HS-5 (cell line): ENCODE results near the gene PSMD12.
A peak's percentile ranks its signal among the peaks of the same experiment; 100 is the strongest.
"Not testable (repeated sequence)": the region's sequence is repeated elsewhere in the genome, so short reads cannot be mapped to it uniquely, and the experiment has no call there.

Experiments used
- DNase-seq: peaks from one replicate; pipeline ENCODE4 v3.0.0-alpha.2; 2012; ENCODE audit warnings: low read depth

Gene PSMD12

DNA sequence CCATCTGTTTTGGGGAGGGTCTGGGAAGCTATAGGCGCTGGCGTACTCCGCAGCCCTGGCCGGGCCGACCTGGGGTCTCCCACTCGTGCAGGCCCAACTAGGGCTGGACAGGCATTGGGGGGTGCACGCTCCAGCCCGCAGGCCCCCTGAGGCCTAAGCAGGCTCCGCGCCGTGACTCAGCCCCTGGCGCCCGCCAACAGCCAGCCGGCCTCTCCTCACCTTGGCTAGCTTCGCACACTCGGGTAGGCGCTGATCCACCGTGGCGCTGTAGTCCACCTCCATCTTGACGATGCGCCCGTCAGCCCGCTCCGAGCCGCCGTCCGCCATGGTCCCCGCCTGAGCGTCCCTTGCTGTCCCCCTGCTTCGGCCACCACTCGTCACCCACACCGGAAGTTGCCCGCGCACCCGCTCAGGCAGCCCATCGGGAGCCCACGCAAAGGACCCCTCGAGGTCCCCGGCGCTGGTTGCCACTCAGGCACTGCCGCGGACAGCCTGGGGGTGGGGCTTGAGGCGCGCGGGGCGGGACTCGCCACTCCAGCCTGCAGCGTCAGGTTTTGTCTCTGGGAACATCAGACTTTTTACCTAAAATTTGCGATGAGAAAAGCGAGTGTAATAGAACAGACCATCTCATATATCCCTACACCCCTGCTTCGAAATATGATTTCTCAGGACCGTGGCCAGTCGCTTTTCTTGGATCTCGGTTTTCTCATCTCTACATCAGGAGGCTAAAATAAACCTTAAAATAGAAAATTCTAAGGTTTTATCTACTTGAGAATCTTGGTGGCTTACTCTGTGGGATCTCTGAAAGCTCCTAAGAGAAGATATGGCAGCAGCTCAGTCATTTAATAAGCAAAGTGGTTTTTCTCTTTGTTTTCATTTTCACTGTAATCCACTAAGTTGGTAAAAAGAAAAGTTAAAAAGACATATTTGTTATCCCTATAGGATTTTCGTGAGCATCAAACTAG lies at the start of gene PSMD12:
PSMD12 (minus strand) TSS at position 385 of the 965 bp plus-strand sequence; CDS start at position 327, 58 bp downstream.
- DNase-seq = peak; percentile 67

- no peak for DNase-seq
These were observed 48.9 kb upstream of the PSMD12 start for GRCh38 chr17:67415291-67415690.

GRCh38 chr17:67414559-67414958 lies 48.2 kb upstream of the PSMD12 start:
- no peak for DNase-seq

GRCh38 chr17:67414130-67414529 lies 47.8 kb upstream of the PSMD12 start:
- DNase-seq = no peak

DNA sequence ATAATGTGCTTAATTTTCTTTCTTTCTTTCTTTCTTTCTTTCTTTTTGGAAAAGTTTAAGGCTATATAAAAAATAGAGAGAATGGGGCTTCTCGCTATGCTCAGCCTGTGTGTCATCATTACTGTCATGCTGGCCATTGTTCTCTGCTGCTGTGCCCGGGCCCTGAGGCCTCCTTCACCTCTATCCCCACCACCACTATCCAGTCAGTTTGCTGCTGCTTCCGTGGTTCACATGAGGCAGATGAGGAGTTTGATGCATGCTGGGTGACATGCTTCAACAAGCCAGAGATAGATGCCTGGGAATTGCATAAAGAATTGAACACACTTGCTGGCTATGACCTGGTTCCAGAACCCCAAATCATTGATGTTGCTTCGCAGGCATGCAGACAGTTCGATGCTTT lies 47.0 kb upstream of the PSMD12 start:
- DNase-seq = no peak

DNA sequence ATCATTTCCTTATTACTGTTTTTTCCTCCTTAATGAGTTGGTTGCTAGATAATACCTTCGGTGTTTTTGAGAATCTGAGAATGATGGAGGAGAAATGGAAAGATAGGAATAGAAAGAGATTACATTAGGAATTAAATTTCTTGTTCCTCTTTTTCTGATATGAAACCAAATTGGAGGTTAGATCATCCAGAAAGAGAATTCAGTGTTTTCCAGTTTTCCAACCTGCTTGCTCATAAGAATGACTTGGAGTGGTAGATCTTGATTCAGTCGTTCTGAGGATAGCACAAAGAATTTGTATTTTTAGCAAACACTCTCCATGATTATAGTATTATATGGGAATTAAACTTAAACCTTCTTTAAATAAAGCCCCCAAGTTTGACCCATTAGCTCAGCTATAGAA lies 46.6 kb upstream of the PSMD12 start:
- DNase-seq = no peak

- DNase-seq = no peak
These were observed 45.7 kb upstream of the PSMD12 start for GRCh38 chr17:67412032-67412431.

DNA sequence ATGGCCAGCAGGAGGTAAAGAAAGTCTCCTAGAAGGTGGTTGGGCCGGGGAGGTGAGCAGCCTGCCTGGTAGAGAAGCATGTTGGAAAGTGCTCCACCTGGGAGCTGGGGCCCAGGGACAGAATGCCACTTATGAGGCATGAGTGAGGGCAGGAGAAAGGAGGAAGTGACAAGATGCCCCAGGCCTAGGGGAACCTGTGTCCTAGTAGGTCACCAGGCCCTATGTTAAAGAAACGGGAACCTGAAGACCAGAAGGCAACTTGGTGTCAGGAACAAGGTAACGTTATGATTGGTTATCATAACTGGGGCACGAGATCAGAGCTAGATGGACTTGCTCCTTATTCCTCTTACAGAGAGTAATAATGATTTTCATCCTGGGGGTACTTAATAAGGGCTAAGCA lies 45.0 kb upstream of the PSMD12 start:
- no peak for DNase-seq

- not testable (repeated sequence) for DNase-seq
These were observed 42.1 kb upstream of the PSMD12 start for GRCh38 chr17:67408455-67408830.

DNA sequence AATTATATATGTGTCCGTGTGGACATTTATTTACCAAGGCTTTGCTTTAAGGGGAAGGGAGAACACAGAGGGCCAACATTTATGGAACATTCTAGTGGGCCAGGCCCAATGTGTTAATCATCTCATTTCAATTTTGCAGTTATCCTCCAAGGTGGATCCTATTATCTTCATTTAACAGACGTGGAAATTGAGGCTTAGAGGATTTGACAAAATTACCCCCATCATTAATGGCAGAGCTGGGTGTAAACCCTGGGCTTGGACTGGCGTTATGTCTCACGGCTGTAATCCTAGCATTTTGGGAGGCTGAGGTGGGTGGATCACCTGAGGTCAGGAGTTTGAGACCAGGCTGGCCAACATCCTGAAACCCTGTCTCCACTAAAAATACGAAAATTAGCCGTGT lies 37.1 kb upstream of the PSMD12 start:
- DNase-seq = no peak

DNA sequence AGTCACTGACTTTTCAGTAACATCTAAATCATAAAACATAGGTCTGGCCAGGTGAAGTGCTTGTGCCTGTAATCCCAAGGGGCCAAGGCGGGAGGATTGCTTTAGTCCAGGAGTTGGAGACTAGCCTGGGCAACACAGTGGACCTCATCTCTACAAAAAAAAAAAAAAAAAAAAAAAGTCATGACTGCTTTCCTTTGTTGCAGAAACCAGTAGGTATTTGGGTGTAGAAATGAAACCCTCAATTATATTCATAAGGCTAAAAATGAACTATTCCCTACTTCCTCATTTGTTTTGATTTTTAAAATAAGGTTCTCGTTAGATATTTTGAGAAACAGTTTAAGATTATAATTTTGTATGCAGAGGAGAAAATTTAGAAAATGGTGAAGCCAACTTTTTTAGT lies 36.7 kb upstream of the PSMD12 start:
- no peak for DNase-seq

GRCh38 chr17:67401598-67402504 lies 35.5 kb upstream of the PSMD12 start:
- no peak for DNase-seq

- no peak for DNase-seq
These were observed 34.7 kb upstream of the PSMD12 start for GRCh38 chr17:67401106-67401505.

DNA sequence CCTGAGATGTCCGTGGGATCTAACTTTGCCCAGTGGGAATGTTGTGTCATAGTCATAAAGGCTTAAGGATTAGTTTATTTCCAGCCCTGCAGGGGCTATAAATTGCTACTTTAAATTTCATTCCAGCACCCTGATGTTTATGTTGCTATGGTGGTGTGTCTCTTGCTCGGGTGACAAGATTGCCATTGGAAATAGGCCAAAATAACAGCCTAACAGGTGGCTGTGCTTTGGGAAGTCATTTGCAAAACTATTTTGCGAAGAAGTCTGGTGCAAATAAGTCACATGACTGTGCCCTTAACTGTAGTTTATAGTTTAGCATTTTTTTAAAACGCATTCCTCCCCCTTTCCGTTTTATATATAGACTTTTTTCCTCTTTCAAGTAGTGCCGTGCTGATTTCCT lies 33.8 kb upstream of the PSMD12 start:
- no peak for DNase-seq

DNA sequence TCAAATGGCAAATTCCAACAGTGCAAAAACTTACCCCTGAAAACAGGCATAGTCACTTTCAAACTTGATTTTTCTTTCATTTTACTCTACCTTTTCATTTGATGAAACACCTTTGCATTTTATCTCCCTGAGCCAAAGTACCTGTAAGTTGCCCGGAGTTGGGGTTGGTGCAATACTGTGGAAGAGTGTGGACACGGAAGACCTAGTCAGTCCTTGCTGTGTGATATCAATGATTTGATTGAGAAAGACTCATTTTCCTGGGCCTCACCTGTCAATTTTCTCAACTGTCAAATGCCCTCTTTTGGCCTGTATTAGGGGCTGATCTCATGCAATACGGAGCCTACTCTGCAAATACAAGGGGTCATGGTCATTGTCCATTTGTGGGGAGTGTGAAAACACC lies 33.3 kb upstream of the PSMD12 start:
- DNase-seq = no peak

DNA sequence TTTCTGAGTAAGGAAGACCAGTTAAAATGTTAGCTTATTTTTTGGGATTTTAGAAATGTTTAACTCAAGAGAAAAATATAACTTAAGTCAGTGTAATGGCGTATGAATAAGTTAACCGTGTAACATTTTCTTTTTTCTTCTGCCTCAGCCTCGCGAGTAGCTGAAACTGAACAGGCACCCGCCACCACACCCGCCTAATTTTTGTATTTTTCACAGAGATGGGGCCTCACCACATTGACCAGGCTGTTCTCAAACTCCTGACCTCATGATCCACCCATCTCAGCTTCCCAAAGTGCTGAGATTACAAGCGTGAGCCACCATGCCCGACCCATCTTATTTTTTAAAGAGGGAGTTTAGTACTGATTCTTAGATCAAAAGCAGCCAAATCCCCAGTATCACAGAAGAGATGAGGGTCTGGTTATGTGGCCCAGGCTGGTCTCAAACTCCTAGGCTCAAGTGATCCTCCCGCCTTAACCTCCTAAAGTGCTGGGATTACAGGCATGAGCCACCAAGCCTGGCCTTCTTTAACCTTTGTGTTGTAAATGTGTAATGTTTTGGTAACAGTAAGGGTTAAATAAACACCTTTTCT lies 27.5 kb upstream of the PSMD12 start:
- DNase-seq = no peak

- DNase-seq = no peak
These were observed 25.7 kb upstream of the PSMD12 start for GRCh38 chr17:67392111-67392510.

GRCh38 chr17:67390646-67391361 lies 24.4 kb upstream of the PSMD12 start:
- DNase-seq = peak; percentile 90

DNA sequence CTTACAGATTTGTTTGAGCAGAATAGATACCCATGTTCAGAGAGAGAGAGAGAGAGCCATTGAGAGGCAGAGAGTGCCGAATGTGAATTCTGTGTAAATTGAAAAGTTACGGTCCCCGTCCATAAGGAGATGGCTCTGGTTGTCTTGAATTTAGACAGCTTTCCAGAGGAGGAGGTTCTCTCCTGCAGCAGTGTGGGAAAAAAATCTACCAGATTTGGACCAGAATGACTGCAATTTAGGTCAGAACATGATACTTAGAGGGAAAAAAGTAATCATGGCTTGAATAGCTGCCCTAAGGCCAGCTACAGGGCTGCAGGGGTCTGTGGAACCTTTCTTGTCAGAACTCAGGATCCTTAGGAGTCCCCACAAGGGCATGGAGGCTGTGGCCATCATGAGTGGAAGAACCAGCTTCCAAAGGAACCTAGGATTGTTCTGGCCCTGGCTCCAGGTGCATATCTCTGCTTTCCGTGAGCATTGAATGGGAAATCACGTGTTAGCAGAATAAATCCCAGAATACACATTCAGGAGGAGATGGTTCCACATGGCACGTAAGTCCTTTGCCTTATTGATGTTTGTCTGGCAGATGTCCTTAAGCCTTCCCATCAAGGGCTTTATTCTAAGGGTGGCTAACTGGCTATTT lies 23.7 kb upstream of the PSMD12 start:
- no peak for DNase-seq

DNA sequence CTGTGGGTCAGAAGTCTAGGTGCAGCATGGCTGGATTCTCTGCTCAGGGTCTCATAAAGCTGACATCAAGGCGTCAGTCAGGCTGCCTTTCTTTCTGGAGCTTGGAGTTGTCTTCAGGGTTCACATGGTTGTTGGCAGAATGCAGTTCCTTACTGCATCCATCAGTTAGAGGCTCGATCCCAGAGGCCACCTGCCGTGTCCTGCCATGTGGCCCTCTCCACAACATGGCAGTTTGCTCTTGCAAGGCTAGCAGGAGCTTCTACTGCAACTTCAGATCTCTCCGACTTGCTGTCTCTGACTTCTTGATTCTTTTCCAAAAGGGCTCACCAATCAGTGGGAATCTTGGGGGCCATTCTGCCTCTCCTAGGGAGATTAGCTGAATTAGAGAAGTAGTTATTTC lies 22.6 kb upstream of the PSMD12 start:
- no peak for DNase-seq

DNA sequence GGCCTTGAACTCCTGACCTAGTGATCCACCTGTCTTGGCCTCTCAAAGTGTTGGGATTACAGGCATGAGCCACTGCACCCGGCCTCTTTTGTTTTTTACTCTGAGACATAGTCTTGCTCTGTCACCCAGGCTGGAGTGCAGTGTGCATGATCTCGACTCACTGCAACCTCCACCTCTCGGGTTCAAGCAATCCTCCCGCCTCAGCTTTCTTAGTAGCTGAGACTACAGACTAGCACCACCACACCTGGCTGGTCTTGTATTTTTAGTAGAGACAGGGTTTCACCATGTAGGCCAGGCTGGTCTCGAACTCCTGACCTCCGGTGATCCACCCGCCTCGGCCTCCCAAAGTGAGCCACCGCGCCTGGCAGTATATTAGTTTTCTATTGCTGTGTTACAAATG lies 22.2 kb upstream of the PSMD12 start:
- not testable (repeated sequence) for DNase-seq
